HG03066 (cell line): ENCODE measurements around the gene BRD3OS.

Source experiments
- ATAC-seq: cut with Tn5 transposase; IDR thresholded peaks from one replicate; pipeline ENCODE4 v1.9.1; 2021; ENCODE audit warnings: low read depth; ENCODE audit not compliant: unreplicated experiment

Gene BRD3OS

DNA sequence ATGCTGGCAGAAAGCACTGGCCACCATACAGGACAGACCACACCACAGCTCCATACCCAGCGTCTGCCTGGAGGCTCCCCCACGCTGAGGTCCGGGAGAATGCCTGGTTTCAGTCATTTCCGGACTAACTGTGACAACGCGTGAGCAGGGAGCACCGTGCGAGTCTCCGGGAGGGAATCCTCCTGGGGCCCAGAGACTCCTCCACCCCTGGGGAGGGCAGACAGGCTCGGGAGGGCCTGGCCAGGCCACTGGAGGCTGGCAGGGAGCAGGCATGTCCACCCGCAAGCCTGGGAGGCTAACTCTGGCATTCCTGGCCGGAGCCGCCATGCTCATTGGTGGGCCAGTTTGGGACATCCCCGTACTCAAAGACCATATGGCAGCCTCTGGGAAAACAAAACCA is 6.5 kb downstream of the BRD3OS start:
- no peak for ATAC-seq

GRCh38 chr9:134032456-134033222 is 7.4 kb downstream of the BRD3OS start:
- ATAC-seq: no peak

DNA sequence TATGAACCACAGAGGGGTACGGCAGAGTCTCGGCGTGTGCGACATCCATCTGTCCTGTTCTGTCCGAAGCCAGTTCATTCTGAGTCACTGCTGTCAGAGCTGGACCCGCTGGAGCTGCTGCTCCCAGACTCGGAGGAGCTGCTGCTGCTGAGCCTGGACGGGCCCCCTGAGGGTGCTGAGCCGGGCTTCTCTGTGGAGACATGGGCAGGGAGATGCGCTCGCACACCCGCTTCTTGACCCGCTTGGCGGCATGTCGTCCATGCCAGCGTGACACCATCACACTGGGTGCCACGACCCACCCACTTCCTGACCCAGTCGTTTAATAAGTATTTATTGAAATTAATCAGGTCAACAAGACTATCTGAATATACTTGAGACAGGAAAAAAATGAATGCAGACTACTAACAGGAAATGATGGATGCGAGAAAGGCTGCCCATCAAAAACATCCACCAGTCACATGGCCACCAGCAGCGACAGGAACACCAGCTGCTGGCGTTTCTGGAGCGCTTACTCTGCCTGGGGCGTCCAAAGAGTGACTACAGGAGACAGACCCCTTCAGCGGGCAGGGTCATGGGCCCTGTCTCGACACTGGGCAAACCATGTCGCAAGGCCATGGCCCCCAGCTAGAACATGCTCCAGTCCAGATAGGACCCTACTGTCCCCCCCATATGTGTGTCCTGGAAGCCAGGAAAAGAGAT is 8.4 kb downstream of the BRD3OS start:
- ATAC-seq: no peak

DNA sequence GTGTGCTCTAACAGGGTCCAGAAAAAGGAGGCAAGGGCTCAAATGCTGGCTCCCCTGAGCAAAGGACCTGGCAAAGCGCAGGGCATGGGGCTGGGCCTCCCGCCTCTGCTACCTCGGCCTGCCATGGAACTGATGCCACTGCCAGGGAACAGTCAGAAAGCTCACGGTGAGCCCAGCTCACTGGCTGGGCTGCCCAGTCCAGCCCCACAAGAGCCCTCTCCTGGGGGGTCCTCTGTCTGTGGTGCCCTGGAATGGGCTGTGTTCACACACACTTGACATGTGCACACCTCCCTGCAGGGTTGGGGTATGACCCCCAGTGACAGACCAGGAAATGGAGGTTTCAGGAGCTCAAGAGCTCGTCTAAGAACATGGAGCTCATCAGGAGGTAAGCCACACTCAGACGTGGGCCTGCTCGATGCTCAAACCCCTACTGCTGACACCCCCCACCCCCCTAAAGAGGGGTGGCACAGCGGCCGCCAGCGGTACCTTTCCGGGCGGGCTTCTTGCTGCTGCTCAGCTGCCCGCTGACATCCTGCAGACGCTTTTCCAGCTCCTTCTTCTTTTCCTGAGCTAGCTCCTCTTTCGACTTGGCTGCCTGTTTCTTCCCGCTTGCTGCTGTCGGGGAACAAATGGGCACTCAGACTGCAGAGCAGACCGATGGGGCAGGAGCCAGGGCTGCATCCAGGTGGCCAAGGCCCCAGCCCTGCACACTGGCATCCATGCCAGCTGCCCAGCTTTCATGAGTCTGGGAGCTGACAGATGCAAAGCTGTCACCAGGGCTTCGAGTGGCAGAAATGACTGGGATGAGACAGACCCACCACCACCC is 9.1 kb downstream of the BRD3OS start:
- no peak for ATAC-seq

DNA sequence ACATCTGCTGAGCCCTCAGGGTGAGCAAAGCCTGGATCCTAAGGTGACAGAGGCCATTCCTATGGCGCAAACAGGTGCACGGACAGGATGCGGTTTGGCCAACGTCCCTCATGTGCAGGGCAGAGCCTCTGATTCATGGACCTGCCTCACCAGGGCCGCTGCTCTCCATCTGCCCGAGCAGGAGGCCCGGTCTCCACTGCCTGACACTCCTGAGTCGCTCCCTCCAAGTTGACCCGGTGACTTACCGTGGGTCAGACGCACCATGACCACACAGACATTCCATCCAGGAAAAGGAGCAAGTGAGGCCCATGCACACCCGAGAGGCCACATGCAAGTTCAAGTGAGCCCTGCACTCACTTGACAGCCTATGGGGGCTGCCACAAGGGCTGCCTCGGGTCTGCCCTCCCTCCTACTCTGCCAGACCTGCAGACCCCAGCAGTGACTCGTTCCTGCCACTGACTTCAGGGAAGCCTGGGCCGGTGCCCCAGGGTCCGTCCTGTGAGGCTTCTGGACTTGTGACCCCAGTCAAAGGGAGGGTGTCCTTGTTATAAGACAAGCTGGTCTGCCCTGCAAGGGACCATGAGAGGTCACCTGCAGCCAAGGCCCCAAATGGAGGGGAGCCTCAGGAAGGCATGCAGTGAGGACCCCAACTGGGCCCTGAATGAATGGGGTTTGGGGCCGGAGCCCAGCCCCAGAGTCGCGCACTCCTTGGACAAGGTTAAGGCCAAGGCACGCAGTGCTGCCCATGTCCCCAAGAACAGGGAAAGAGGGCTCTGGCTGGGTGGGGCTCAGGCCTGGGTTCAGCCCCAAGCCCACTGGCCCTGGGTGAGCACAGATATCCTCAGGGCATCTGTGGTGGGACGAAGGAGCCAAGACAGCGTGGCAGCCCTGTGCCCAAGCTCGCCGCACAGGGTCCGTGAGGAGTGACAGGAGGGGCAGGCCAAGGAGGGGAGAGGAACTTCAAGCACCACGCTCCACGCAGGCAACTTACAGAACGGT is 10.1 kb downstream of the BRD3OS start:
- ATAC-seq: no peak

DNA sequence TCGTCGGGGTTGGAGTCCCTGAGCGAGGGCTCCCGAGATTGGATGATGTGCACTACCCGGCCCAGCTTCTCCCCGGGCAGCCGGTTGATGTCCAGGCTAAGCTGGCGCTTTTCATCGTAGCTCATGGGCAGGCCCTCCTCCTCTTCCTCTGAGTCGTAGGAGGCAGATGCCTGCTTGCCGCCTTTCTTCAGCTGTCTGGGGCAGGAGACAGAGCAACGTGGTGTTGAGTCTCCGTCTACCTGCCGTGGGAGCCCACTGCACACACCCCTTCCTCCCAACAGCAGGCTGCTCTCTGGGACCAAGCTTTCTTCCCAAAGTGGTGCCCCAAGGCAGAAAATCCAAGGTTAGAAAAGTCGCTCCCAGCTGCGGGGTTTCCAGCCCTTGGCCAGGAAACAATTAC is 10.8 kb downstream of the BRD3OS start:
- no peak for ATAC-seq

DNA sequence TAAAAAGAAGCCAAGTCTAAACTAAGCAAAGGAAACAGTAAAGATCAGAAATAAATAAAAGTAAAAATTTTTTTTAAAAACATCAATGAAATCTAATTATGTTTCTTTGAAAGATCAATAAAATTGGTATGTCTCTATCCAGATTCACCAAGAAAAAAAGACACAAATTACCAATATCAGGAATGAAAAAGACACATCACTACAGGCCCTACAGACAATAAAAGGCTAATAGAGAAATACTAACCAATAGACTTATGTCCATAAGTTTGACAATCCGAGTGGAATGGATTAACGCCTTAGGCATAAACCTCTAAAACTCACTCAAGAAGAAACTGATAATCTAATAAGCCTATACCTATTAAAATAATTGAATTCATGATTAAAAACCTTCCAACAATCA is 12.4 kb downstream of the BRD3OS start:
- ATAC-seq: no peak

DNA sequence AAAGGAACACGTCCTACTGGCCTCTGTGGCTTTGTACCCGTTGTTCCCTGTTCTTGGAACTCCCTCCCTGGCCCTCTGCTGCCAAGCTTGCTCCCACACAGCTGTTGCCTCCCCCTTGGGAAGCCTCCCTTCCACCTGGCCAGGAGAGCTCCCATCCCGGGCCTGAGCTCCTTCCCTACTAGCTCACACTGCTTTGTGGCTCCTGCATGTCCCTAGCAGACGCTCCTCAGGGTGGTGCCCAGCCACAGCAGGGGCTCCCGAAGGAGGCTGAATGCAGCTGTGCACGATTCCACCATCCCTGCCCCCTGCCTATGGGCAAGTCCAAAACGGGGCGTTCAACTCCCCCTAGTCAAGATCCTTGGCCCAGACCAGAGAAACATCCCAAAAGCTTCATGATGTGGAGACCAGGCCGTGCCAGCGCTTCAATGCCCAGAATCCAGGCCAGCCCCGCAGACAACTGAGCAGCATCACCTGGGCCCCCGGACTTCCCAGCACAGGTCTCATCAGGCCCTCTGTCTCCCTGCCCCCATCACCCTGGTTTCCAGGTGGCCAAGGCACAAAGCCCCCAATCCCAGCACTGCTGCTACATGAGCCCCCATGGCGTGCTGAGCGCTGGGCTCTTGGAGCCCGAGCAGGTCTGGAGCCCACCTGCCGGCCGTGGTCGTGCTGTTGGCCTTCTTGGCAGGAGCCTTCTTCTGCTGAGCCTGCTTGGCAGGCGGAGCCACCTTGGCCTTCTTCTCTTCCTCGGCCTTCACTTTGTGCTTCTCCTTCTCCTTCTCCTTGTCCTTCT is 14.3 kb downstream of the BRD3OS start:
- ATAC-seq: no peak

DNA sequence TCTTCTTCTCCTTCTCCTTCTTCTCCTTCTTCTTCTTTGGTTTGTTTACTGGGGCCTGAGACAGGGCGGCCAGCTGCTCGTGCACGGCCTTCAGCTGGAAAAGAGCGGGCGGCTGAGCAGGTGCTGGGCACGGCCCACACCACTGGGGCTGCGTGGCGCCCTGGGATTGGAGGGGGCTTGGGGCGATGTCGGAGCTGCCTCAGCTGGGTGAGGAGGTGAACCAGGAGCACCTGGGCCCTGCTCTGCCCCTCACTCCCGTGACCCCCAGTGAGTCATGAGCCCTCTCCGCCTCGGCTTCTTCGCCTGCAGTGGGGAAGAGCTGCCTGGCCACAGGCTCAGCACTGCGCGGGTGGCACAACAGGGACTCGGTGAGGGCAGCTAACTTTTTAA is 14.9 kb downstream of the BRD3OS start:
- no peak for ATAC-seq

- no peak for ATAC-seq
Measured at GRCh38 chr9:134040781-134041648, 15.7 kb downstream of the BRD3OS start.

DNA sequence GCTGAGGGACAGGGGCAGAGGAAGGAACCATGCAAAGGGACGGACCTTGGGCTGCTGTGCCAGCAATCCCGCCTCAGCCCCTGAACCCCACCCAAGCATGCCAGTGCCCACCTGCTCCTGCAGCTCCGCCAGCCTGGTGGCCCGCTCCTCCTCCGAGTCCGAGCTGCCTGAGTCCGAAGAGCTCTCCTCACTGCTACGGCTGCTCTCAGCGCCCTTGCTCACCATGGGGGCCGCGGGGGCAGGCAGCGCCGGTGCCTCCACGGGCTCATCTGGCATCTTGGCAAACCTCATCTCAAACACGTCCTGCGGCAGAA is 16.3 kb downstream of the BRD3OS start:
- ATAC-seq: no peak

GRCh38 chr9:134043531-134043988 is 18.3 kb downstream of the BRD3OS start:
- ATAC-seq: no peak

GRCh38 chr9:134044944-134045343 is 19.7 kb downstream of the BRD3OS start:
- no peak for ATAC-seq

DNA sequence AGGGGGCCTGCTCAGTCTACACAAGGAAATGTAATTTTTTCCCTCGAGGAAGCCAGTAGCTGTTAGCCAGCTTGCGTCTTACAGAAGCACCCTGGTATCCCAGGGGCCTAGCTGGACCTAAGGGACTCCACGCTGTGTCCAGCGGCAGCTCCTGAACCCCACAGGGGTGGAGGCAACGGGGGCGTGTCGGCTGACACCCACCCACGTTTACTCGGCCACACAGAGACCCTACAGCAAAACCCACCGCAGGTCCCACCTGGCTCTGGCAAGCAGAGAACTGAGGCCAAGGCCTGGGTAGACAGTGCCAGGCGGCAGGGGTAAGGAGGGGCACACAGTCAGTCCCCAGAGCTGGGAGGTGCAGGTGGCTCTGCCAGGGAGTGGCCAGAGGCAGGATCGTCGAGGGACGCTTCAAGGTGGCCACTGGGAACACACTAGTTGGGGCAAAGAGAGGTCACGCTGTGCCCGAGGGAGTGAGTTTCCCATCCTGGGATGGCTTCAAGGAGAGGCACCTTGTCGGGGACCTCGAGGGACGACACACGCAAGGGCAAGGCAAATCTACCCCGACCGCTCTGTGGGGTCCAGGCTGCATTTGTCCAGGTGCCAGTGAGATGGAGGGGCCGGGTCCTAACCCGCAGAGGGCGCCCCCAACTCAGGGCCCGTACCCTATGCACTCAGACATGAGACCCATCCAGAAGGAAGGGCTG is 20.7 kb downstream of the BRD3OS start:
- ATAC-seq: no peak

DNA sequence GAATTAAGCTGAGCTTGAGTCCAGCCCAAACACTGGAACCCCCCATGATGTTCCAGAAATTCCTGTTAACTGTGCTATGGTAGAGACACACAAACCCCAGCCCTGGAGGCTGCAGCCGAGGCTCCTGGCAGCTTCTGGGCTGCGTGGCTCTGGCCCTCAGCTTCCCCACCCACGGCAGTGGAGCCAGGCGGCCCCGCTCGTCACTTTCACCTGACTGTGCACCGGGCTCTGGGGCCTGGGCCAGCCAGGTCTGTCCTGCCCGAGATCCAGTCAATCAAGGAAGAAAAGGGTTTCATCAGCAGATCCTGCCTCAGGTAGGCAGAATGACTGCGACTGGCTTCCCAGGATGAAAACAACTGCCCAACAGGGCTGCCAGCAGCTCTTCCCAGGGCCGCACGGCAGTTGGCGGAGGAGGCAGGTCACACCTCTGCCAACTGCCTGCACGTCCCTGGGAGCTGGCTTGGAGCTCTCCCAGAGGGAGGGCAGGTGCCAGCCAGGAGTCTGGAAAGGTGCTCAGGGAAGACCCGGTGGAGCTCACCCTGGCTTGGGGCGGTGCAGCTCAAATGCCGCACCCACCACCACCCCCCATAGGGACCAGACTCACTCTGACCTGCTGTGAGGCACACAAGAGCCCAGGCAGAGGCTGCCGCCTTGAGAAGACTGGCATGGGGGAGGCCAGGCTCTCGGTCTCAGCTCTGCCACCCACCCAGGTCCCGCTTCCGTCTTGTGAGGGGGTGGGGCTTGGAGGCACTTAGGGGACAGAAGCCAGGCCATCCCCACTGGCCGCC is 21.8 kb downstream of the BRD3OS start:
- ATAC-seq: no peak

DNA sequence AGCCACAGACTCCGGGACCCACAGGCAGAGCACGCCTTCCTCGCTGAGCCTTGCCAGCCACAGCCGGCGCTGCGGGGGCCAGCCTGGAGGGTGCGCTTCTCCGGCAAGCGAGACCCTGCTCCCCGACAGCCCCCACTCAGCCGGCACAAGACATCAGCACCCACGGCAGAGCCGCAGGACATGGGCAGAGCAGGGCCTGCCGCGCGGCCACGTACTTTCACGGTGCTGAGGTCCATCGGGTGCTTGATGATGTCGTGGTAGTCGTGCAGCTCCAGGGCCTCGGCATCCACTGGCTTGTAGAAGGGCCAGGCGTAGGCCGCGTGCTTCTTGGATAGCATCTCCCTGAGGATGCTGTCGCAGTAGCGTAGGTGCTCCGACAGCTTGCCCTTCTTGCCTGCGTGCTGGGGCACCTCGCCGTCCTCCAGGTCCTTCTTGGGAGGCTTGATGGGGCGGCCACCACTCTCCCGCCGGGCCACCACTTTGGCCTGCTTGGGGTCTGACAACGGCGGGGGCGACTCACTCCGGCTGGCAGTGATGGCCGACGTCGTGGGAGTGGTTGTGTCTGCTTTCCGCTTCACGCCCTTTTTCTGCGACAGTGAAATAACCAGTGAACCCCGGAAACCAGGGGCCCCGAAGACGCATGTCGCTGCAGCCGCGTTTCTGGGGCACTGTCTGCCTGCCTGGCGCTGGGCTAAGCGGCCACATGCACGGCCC is 22.7 kb downstream of the BRD3OS start:
- ATAC-seq: no peak

- no peak for ATAC-seq
Measured at GRCh38 chr9:134048582-134048968, 23.3 kb downstream of the BRD3OS start.
